B cell (primary cell): ENCODE results near the gene TBC1D9B. TPM values are rescaled to one million over a fixed set of nuclear protein-coding genes. Genes with fewer than 3 reads are reported as not detected.

Experiments used
- ATAC-seq: fragments of 200-7000 bp; cut with Tn5 transposase; one replicate; pipeline ENCODE4 v1.10.0; 2021; ENCODE audit warnings: low read depth, mild to moderate bottlenecking, moderate number of reproducible peaks, moderate library complexity
- CTCF ChIA-PET: fragments of 350-600 bp; sonication (Branson Sonifier 250); formaldehyde crosslinking; loops from one replicate; lab custom pipeline; 2021; ENCODE audit warnings: antibody characterized with exemption, inconsistent platforms; lab: Charles Lee
- POLR2A ChIA-PET: fragments of 350-600 bp; sonication (Branson Sonifier 250); formaldehyde crosslinking; loops from one replicate; lab custom pipeline; 2021; ENCODE audit warnings: antibody characterized with exemption; lab: Charles Lee
- DNase-seq: peaks from one replicate; pipeline ENCODE4 v3.0.0; 2013
- H2AFZ ChIP-seq: 2 replicates; pipeline ENCODE4 v1.6.1; 2012; ENCODE audit warnings: mild to moderate bottlenecking, low read depth, low read length; ENCODE audit not compliant: insufficient read depth, poor library complexity, severe bottlenecking
- H3K27ac ChIP-seq, 2 donors: 1 replicate in 1 of 2; 2 replicates in 1 of 2; pipeline ENCODE4 v1.5.1; 2012 to 2013; ENCODE audit warnings: low read length in 2 of 2, mild to moderate bottlenecking in 2 of 2, moderate library complexity in 1 of 2
- H3K27me3 ChIP-seq, 4 experiments: fragments of 200-600 bp in 1 of 4; sonication (generic) in 1 of 4; replicated peaks in 1 of 4; 1 replicate in 2 of 4; 2 replicates in 2 of 4; pipeline versions ENCODE4 v1.6.1 to v1.7.0; 2013 to 2016; ENCODE audit warnings: low read length in 3 of 4, mild to moderate bottlenecking in 2 of 4, mixed read lengths in 1 of 4, moderate library complexity in 1 of 4; ENCODE audit not compliant: insufficient read depth in 4 of 4, control insufficient read depth in 3 of 4; ENCODE audit errors: control extremely low read depth in 1 of 4
- H3K36me3 ChIP-seq, 2 experiments: replicated peaks in 1 of 2; 1 replicate in 1 of 2; 2 replicates in 1 of 2; pipeline versions ENCODE4 v1.6.1 to v1.7.1; 2013; ENCODE audit warnings: low read length in 1 of 2; ENCODE audit not compliant: insufficient read depth in 2 of 2, control insufficient read depth in 1 of 2; ENCODE audit errors: control extremely low read depth in 1 of 2, extremely low read depth in 1 of 2
- H3K4me1 ChIP-seq, 2 donors: fragments of 200-600 bp in 1 of 2; sonication (generic) in 1 of 2; 1 replicate in 1 of 2; 2 replicates in 1 of 2; pipeline versions ENCODE4 v1.5.1 to v1.6.1; 2013 to 2017; ENCODE audit warnings: low read length in 2 of 2; ENCODE audit not compliant: control insufficient read depth in 2 of 2, insufficient read depth in 2 of 2
- H3K4me2 ChIP-seq: replicated peaks from 2 replicates; pipeline ENCODE3; 2012; ENCODE audit warnings: mild to moderate bottlenecking, low read depth, low read length; ENCODE audit not compliant: poor library complexity, severe bottlenecking
- H3K4me3 ChIP-seq, 5 experiments: fragments of 200-600 bp in 1 of 5; sonication (generic) in 1 of 5; 1 replicate in 3 of 5; 2 replicates in 2 of 5; pipeline versions ENCODE4 v1.5.1 to v1.7.0; 2011 to 2016; ENCODE audit warnings: low read length in 4 of 5, mild to moderate bottlenecking in 4 of 5, low read depth in 2 of 5, control low read depth in 1 of 5, moderate library complexity in 1 of 5; ENCODE audit not compliant: insufficient read depth in 1 of 5; ENCODE audit errors: control extremely low read depth in 1 of 5, extremely low read depth in 1 of 5
- H3K79me2 ChIP-seq: fragments of 200-600 bp; sonication (generic); one replicate; pipeline ENCODE4 v1.6.0; 2016; ENCODE audit warnings: low read length; ENCODE audit not compliant: control insufficient read depth, insufficient read depth
- H3K9ac ChIP-seq: fragments of 200-600 bp; sonication (generic); 2 replicates; pipeline ENCODE4 v1.6.1; 2017; ENCODE audit warnings: mild to moderate bottlenecking, low read length, moderate library complexity
- H3K9me3 ChIP-seq, 3 donors: one replicate each; pipeline versions ENCODE4 v1.6.1 to v1.7.1; 2013; ENCODE audit warnings: low read length in 2 of 3; ENCODE audit not compliant: control insufficient read depth in 2 of 3, insufficient read depth in 1 of 3; ENCODE audit errors: control extremely low read depth in 1 of 3
- H4K20me1 ChIP-seq: 2 replicates; pipeline ENCODE4 v1.6.0; 2012; ENCODE audit warnings: mild to moderate bottlenecking, low read length; ENCODE audit not compliant: insufficient read depth, control insufficient read depth, poor library complexity, severe bottlenecking
- H3K27ac Mint-ChIP-seq: one replicate; pipeline ENCODE4 v1.8.0; 2021; ENCODE audit warnings: mixed read lengths
- H3K27me3 Mint-ChIP-seq: one replicate; pipeline ENCODE4 v1.8.0; 2021; ENCODE audit warnings: mixed read lengths
- H3K4me1 Mint-ChIP-seq: one replicate; pipeline ENCODE4 v1.8.0; 2021; ENCODE audit warnings: mixed read lengths
- H3K4me3 Mint-ChIP-seq: one replicate; pipeline ENCODE4 v1.8.0; 2021; ENCODE audit warnings: mixed read lengths
- H3K9me3 Mint-ChIP-seq: one replicate; pipeline ENCODE4 v1.8.0; 2022; ENCODE audit warnings: mixed read lengths; ENCODE audit not compliant: insufficient read depth
- CTCF ChIP-seq: fragments of 200-600 bp; IDR thresholded peaks from one replicate; pipeline ENCODE4 v1.8.0; 2022; ENCODE audit warnings: antibody characterized with exemption, mild to moderate bottlenecking
- EZH2 ChIP-seq: IDR thresholded peaks from 2 replicates; pipeline ENCODE4 v1.6.1; 2012; ENCODE audit warnings: borderline replicate concordance, low read depth, mild to moderate bottlenecking, moderate library complexity, low read length; ENCODE audit not compliant: insufficient read depth, poor library complexity, severe bottlenecking
- WGBS: methylation state at CpG from one replicate; pipeline ENCODE4 v1.1.5; 2013; ENCODE audit warnings: missing lambda C conversion rate; ENCODE audit not compliant: insufficient coverage; 5-methylcytosine and 5-hydroxymethylcytosine counted together
- intact Hi-C: fragments of 100-400 bp; cut with micrococcal nuclease; formaldehyde crosslinking; loops from one replicate; pipeline ENCODE4 v1.10.0; 2022
- polyA plus RNA-seq: library from polyadenylated mRNA; depleted of rRNA; stranded (reverse); fragments of >200 nt; gene quantifications from 2 replicates; pipeline ENCODE4 v1.2.3, GENCODE V29; 2012
- total RNA-seq, 2 donors: library from RNA; stranded (reverse); fragments of 120-200 nt in 1 of 2; gene quantifications; 1 replicate in 1 of 2; 2 replicates in 1 of 2; pipeline versions ENCODE4 v1.2.3 to v1.2.4, GENCODE V29; 2013 to 2022

The TBC1D9B gene
- total and polyA plus RNA-seq, 2 donors (not counting 1 experiment from before 2014, with no cell fraction given) = 143 to 144 TPM

GRCh38 chr5:179900711-179901110 is 7.0 kb downstream of the TBC1D9B start:
- no peak overlapping the region for H3K4me3 ChIP-seq
- H3K4me1 ChIP-seq = no peaks in the 10 kb centered on the region
- H3K9ac ChIP-seq = no peak overlapping the region
- no peaks in the 10 kb centered on the region for H3K27me3 ChIP-seq
- peaks cover 11% of the 10 kb centered on the region for H3K79me2 ChIP-seq
- 97% methylated on average over 13 of the region's 13 CpGs for WGBS
- no peak for DNase-seq
- no peaks in the 10 kb centered on the region for H3K9me3 ChIP-seq
- H3K27ac Mint-ChIP-seq = no peak overlapping the region
- peaks cover 19% of the 10 kb centered on the region for H4K20me1 ChIP-seq
- no peak overlapping the region for H2AFZ ChIP-seq
- peaks cover 3 to 54% of the 10 kb centered on the region in 2 experiments for H3K36me3 ChIP-seq
- H3K27me3 Mint-ChIP-seq = no peaks in the 10 kb centered on the region
- H3K27ac ChIP-seq = no peak overlapping the region
- H3K4me2 ChIP-seq = no peak overlapping the region
- intact Hi-C loops = loop anchor here (10.0 kb wide), 1 partner anchor 206 kb away; the partner anchor contains the start of gene CANX
- ChIA-PET CTCF (interaction anchor here (0.5 kb wide), 1 partner anchor 196 kb away, joined by 3 read pairs; no protein-coding TSS in a partner anchor), POLR2A (no interaction called here)
- no peak overlapping the region for H3K4me3 Mint-ChIP-seq
- no peaks in the 10 kb centered on the region for H3K9me3 Mint-ChIP-seq
- no peak for ATAC-seq
- TF ChIP-seq CTCF (no peak), EZH2 (no peak)
- peaks cover 4% of the 10 kb centered on the region for H3K4me1 Mint-ChIP-seq

GRCh38 chr5:179900206-179900605 is 7.5 kb downstream of the TBC1D9B start:
- TF ChIP-seq EZH2 (no peak), CTCF (no peak)
- H3K27ac ChIP-seq = no peak overlapping the region
- no peak overlapping the region for H3K4me3 ChIP-seq
- ChIA-PET CTCF (interaction anchor here (0.6 kb wide), 1 partner anchor 157 kb away, joined by 3 read pairs; no protein-coding TSS in a partner anchor), POLR2A (no interaction called here)
- peaks cover 16% of the 10 kb centered on the region for H4K20me1 ChIP-seq
- H3K27ac Mint-ChIP-seq = no peak overlapping the region
- H3K4me3 Mint-ChIP-seq = no peak overlapping the region
- no peak for ATAC-seq
- no peak overlapping the region for H3K9ac ChIP-seq
- peaks cover 4% of the 10 kb centered on the region for H3K4me1 Mint-ChIP-seq
- H3K27me3 ChIP-seq = no peaks in the 10 kb centered on the region
- no peaks in the 10 kb centered on the region for H3K27me3 Mint-ChIP-seq
- H3K4me1 ChIP-seq = no peaks in the 10 kb centered on the region
- DNase-seq = no peak
- H3K36me3 ChIP-seq = peaks cover 3 to 59% of the 10 kb centered on the region in 2 experiments
- peaks cover 11% of the 10 kb centered on the region for H3K79me2 ChIP-seq
- intact Hi-C loops = loop anchor here (10.0 kb wide), 1 partner anchor 205 kb away; the partner anchor contains the start of gene CANX
- no peaks in the 10 kb centered on the region for H3K9me3 ChIP-seq
- H3K4me2 ChIP-seq = no peak overlapping the region
- WGBS = 85% methylated on average over 7 of the region's 9 CpGs
- no peaks in the 10 kb centered on the region for H3K9me3 Mint-ChIP-seq
- H2AFZ ChIP-seq = no peak overlapping the region
